Measurements from ENCODE around the gene PRKACG. TPM values are rescaled to one million over a fixed set of nuclear protein-coding genes. Genes with fewer than 3 reads are reported as not detected.

PRKACG gene
- total RNA-seq, 1 donor from 2014 or later, result not detected

GRCh38 chr9:69012696-69013381 lies 1.1 kb downstream of the PRKACG start:
- Histone ChIP-seq H3K27me3 (ENCODE audit: insufficient read depth, low read length) (peaks cover 7% of the 10 kb centered on the region), H4K20me1 (ENCODE audit: insufficient read depth, low read length) (no peaks in the 10 kb centered on the region), H3K4me1 (ENCODE audit: insufficient read depth, low read length) (no peaks in the 10 kb centered on the region), H3K9me3 (ENCODE audit: insufficient read depth, low read depth, low read length) (no peaks in the 10 kb centered on the region), H3K4me2 (ENCODE audit: low read length) (no peak overlapping the region), H3K79me2 (ENCODE audit: insufficient read depth, low read length) (no peaks in the 10 kb centered on the region), H3K9ac (ENCODE audit: low read length) (no peak overlapping the region), H3K4me3 (ENCODE audit: insufficient read depth, low read depth, low read length) (no peak overlapping the region), H2AFZ (ENCODE audit: low read depth, low read length) (no peak overlapping the region), H3K36me3 (ENCODE audit: insufficient read depth, low read length) (no peaks in the 10 kb centered on the region), H3K27ac (ENCODE audit: low read depth, low read length) (no peak overlapping the region)
- Mint-ChIP-seq H3K4me1 (ENCODE audit: low read depth, unreplicated experiment) (no peaks in the 10 kb centered on the region), H3K27me3 (ENCODE audit: low read depth, unreplicated experiment) (peaks cover 10% of the 10 kb centered on the region), H3K27ac (ENCODE audit: unreplicated experiment) (no peak overlapping the region), H3K36me3 (ENCODE audit: low read depth, unreplicated experiment) (no peaks in the 10 kb centered on the region), H3K4me3 (ENCODE audit: unreplicated experiment) (no peak overlapping the region), H3K9me3 (ENCODE audit: unreplicated experiment) (no peaks in the 10 kb centered on the region)
- TF ChIP-seq EZH2 (IDR thresholded peaks at IDR 0.05; ENCODE audit: insufficient read depth, low read length), result no peak
- no peak for TF ChIP-seq CTCF (IDR thresholded peaks at IDR 0.05; ENCODE audit: insufficient read depth, low read depth, low read length)
- FAIRE-seq (no peak), DNase-seq (ENCODE audit: low read depth) (no peak)

GRCh38 chr9:69009708-69010107 lies 4.2 kb downstream of the PRKACG start:
- Mint-ChIP-seq H3K4me1 (ENCODE audit: low read depth, unreplicated experiment) (no peaks in the 10 kb centered on the region), H3K27ac (ENCODE audit: unreplicated experiment) (no peak overlapping the region), H3K9me3 (ENCODE audit: unreplicated experiment) (no peaks in the 10 kb centered on the region), H3K27me3 (ENCODE audit: low read depth, unreplicated experiment) (peaks cover 10% of the 10 kb centered on the region), H3K4me3 (ENCODE audit: unreplicated experiment) (no peak overlapping the region), H3K36me3 (ENCODE audit: low read depth, unreplicated experiment) (no peaks in the 10 kb centered on the region)
- no peak overlapping the region for H3K4me2 ChIP-seq (ENCODE audit: low read length)
- no peaks in the 10 kb centered on the region for H3K79me2 ChIP-seq (ENCODE audit: insufficient read depth, low read length)
- H4K20me1 ChIP-seq (ENCODE audit: insufficient read depth, low read length), result no peaks in the 10 kb centered on the region
- no peaks in the 10 kb centered on the region for H3K9me3 ChIP-seq (ENCODE audit: insufficient read depth, low read depth, low read length)
- no peaks in the 10 kb centered on the region for H3K36me3 ChIP-seq (ENCODE audit: insufficient read depth, low read length)
- no peaks in the 10 kb centered on the region for H3K4me1 ChIP-seq (ENCODE audit: insufficient read depth, low read length)
- H3K27me3 ChIP-seq (ENCODE audit: insufficient read depth, low read length), result no peaks in the 10 kb centered on the region
- H3K9ac ChIP-seq (ENCODE audit: low read length), result no peak overlapping the region
- FAIRE-seq (no peak), DNase-seq (ENCODE audit: low read depth) (no peak)
- H3K27ac ChIP-seq (ENCODE audit: low read depth, low read length), result no peak overlapping the region
- no peak overlapping the region for H2AFZ ChIP-seq (ENCODE audit: low read depth, low read length)
- TF ChIP-seq EZH2 (IDR thresholded peaks at IDR 0.05; ENCODE audit: insufficient read depth, low read length) (no peak), CTCF (IDR thresholded peaks at IDR 0.05; ENCODE audit: insufficient read depth, low read depth, low read length) (no peak)
- no peak overlapping the region for H3K4me3 ChIP-seq (ENCODE audit: insufficient read depth, low read depth, low read length)

GRCh38 chr9:69004836-69005235 lies 9.1 kb downstream of the PRKACG start:
- no peak overlapping the region for H2AFZ ChIP-seq (ENCODE audit: low read depth, low read length)
- Mint-ChIP-seq H3K9me3 (ENCODE audit: unreplicated experiment) (no peaks in the 10 kb centered on the region), H3K4me3 (ENCODE audit: unreplicated experiment) (no peak overlapping the region), H3K27me3 (ENCODE audit: low read depth, unreplicated experiment) (peaks cover 12% of the 10 kb centered on the region), H3K36me3 (ENCODE audit: low read depth, unreplicated experiment) (no peaks in the 10 kb centered on the region), H3K27ac (ENCODE audit: unreplicated experiment) (no peak overlapping the region), H3K4me1 (ENCODE audit: low read depth, unreplicated experiment) (no peaks in the 10 kb centered on the region)
- H3K27me3 ChIP-seq (ENCODE audit: insufficient read depth, low read length), result no peaks in the 10 kb centered on the region
- no peak overlapping the region for H3K4me2 ChIP-seq (ENCODE audit: low read length)
- H3K9me3 ChIP-seq (ENCODE audit: insufficient read depth, low read depth, low read length), result no peaks in the 10 kb centered on the region
- H3K4me3 ChIP-seq (ENCODE audit: insufficient read depth, low read depth, low read length), result no peak overlapping the region
- FAIRE-seq (no peak), DNase-seq (ENCODE audit: low read depth) (no peak)
- no peaks in the 10 kb centered on the region for H3K4me1 ChIP-seq (ENCODE audit: insufficient read depth, low read length)
- no peaks in the 10 kb centered on the region for H4K20me1 ChIP-seq (ENCODE audit: insufficient read depth, low read length)
- H3K27ac ChIP-seq (ENCODE audit: low read depth, low read length), result no peak overlapping the region
- no peaks in the 10 kb centered on the region for H3K36me3 ChIP-seq (ENCODE audit: insufficient read depth, low read length)
- no peaks in the 10 kb centered on the region for H3K79me2 ChIP-seq (ENCODE audit: insufficient read depth, low read length)
- H3K9ac ChIP-seq (ENCODE audit: low read length), result no peak overlapping the region
- TF ChIP-seq EZH2 (IDR thresholded peaks at IDR 0.05; ENCODE audit: insufficient read depth, low read length) (no peak), CTCF (IDR thresholded peaks at IDR 0.05; ENCODE audit: insufficient read depth, low read depth, low read length) (no peak)
